ENCODE results near the gene ELP2. TPM values are rescaled to one million over a fixed set of nuclear protein-coding genes. Genes with fewer than 3 reads are reported as not detected.
"Not testable (repeated sequence)": the region's sequence is repeated elsewhere in the genome, so short reads cannot be mapped to it uniquely, and the experiment has no call there.

ELP2 gene
- total RNA-seq, 1 experiment from 2014 or later: 92.2 TPM

- 0 out of 2 replicates have a peak, but pooled peaks cover 1% of the 10 kb centered on the region for H3K36me3 ChIP-seq (replicated peaks; ENCODE audit: control insufficient read depth, insufficient read depth, low read length)
- H3K4me3 ChIP-seq (ENCODE audit: insufficient read depth, low read depth, low read length): no peak overlapping the region
- no peak for DNase-seq
- H3K27me3 ChIP-seq (ENCODE audit: control insufficient read depth, insufficient read depth, low read length): no peaks in the 10 kb centered on the region
Observed at GRCh38 chr18:36199691-36200295, 70.1 kb downstream of the ELP2 start.

- H3K36me3 ChIP-seq (replicated peaks; ENCODE audit: control insufficient read depth, insufficient read depth, low read length): 0 out of 2 replicates have a peak, but pooled peaks cover 1% of the 10 kb centered on the region
- no peak overlapping the region for H3K4me3 ChIP-seq (ENCODE audit: insufficient read depth, low read depth, low read length)
- H3K27me3 ChIP-seq (ENCODE audit: control insufficient read depth, insufficient read depth, low read length): no peaks in the 10 kb centered on the region
- DNase-seq: no peak
Observed at GRCh38 chr18:36200354-36200771, 70.7 kb downstream of the ELP2 start.

- no peak overlapping the region for H3K4me3 ChIP-seq (ENCODE audit: insufficient read depth, low read depth, low read length)
- no peaks in the 10 kb centered on the region for H3K27me3 ChIP-seq (ENCODE audit: control insufficient read depth, insufficient read depth, low read length)
Observed at GRCh38 chr18:36201765-36202164, 72.1 kb downstream of the ELP2 start.

GRCh38 chr18:36203360-36203895 is 73.7 kb downstream of the ELP2 start:
- Histone ChIP-seq H3K36me3 (replicated peaks; ENCODE audit: control insufficient read depth, insufficient read depth, low read length) (0 out of 2 replicates have a peak, but pooled peaks cover 1% of the 10 kb centered on the region), H3K4me3 (ENCODE audit: insufficient read depth, low read depth, low read length) (no peak overlapping the region), H3K27me3 (ENCODE audit: control insufficient read depth, insufficient read depth, low read length) (no peaks in the 10 kb centered on the region)
- DNase-seq: no peak

More at GRCh38 chr18:36201765-36202164, 72.1 kb downstream of the ELP2 start:
- 0 out of 2 replicates have a peak, but pooled peaks cover 1% of the 10 kb centered on the region for H3K36me3 ChIP-seq (replicated peaks; ENCODE audit: control insufficient read depth, insufficient read depth, low read length)
- DNase-seq: no peak

- DNase-seq: no peak
- no peak overlapping the region for H3K4me3 ChIP-seq (ENCODE audit: insufficient read depth, low read depth, low read length)
- no peaks in the 10 kb centered on the region for H3K36me3 ChIP-seq (replicated peaks; ENCODE audit: control insufficient read depth, insufficient read depth, low read length)
- H3K27me3 ChIP-seq (ENCODE audit: control insufficient read depth, insufficient read depth, low read length): no peaks in the 10 kb centered on the region
Observed at GRCh38 chr18:36205166-36205565, 75.5 kb downstream of the ELP2 start.

GRCh38 chr18:36207303-36207702 is 77.6 kb downstream of the ELP2 start:
- Histone ChIP-seq H3K4me3 (ENCODE audit: insufficient read depth, low read depth, low read length) (no peak overlapping the region), H3K36me3 (replicated peaks; ENCODE audit: control insufficient read depth, insufficient read depth, low read length) (no peaks in the 10 kb centered on the region; the same call in 1 of the 2 replicates), H3K27me3 (ENCODE audit: control insufficient read depth, insufficient read depth, low read length) (no peaks in the 10 kb centered on the region)
- no peak for DNase-seq

- not testable (repeated sequence) for H3K4me3 ChIP-seq (ENCODE audit: insufficient read depth, low read depth, low read length); DNase-seq; H3K27me3 ChIP-seq (ENCODE audit: control insufficient read depth, insufficient read depth, low read length); H3K36me3 ChIP-seq (replicated peaks; ENCODE audit: control insufficient read depth, insufficient read depth, low read length)
Observed at GRCh38 chr18:36207969-36208368, 78.3 kb downstream of the ELP2 start.

- no peak for DNase-seq
- no peaks in the 10 kb centered on the region; the same call in 1 of the 2 replicates for H3K36me3 ChIP-seq (replicated peaks; ENCODE audit: control insufficient read depth, insufficient read depth, low read length)
- no peaks in the 10 kb centered on the region for H3K27me3 ChIP-seq (ENCODE audit: control insufficient read depth, insufficient read depth, low read length)
- H3K4me3 ChIP-seq (ENCODE audit: insufficient read depth, low read depth, low read length): no peak overlapping the region
Observed at GRCh38 chr18:36211612-36212065, 81.9 kb downstream of the ELP2 start.

- Histone ChIP-seq H3K27me3 (ENCODE audit: control insufficient read depth, insufficient read depth, low read length) (no peaks in the 10 kb centered on the region), H3K36me3 (replicated peaks; ENCODE audit: control insufficient read depth, insufficient read depth, low read length) (no peaks in the 10 kb centered on the region; the same call in 1 of the 2 replicates), H3K4me3 (ENCODE audit: insufficient read depth, low read depth, low read length) (no peak overlapping the region)
- no peak for DNase-seq
Observed at GRCh38 chr18:36212301-36213171, 82.8 kb downstream of the ELP2 start.

GRCh38 chr18:36214811-36215210 is 85.1 kb downstream of the ELP2 start:
- H3K4me3 ChIP-seq (ENCODE audit: insufficient read depth, low read depth, low read length): no peak overlapping the region
- H3K36me3 ChIP-seq (replicated peaks; ENCODE audit: control insufficient read depth, insufficient read depth, low read length): no peaks in the 10 kb centered on the region; the same call in 1 of the 2 replicates
- no peaks in the 10 kb centered on the region for H3K27me3 ChIP-seq (ENCODE audit: control insufficient read depth, insufficient read depth, low read length)
- DNase-seq: no peak

- Histone ChIP-seq H3K4me3 (ENCODE audit: insufficient read depth, low read depth, low read length) (no peak overlapping the region), H3K36me3 (replicated peaks; ENCODE audit: control insufficient read depth, insufficient read depth, low read length) (no peaks in the 10 kb centered on the region; the same call in 1 of the 2 replicates), H3K27me3 (ENCODE audit: control insufficient read depth, insufficient read depth, low read length) (no peaks in the 10 kb centered on the region)
- no peak for DNase-seq
Observed at GRCh38 chr18:36215577-36215976, 85.9 kb downstream of the ELP2 start.

GRCh38 chr18:36217348-36217747 is 87.6 kb downstream of the ELP2 start:
- DNase-seq: no peak
- H3K27me3 ChIP-seq (ENCODE audit: control insufficient read depth, insufficient read depth, low read length): no peaks in the 10 kb centered on the region
- H3K36me3 ChIP-seq (replicated peaks; ENCODE audit: control insufficient read depth, insufficient read depth, low read length): no peaks in the 10 kb centered on the region
- no peak overlapping the region for H3K4me3 ChIP-seq (ENCODE audit: insufficient read depth, low read depth, low read length)

GRCh38 chr18:36229188-36229587 is 99.5 kb downstream of the ELP2 start:
- Histone ChIP-seq H3K27me3 (ENCODE audit: control insufficient read depth, insufficient read depth, low read length) (no peaks in the 10 kb centered on the region), H3K36me3 (replicated peaks; ENCODE audit: control insufficient read depth, insufficient read depth, low read length) (no peaks in the 10 kb centered on the region; the same call in 1 of the 2 replicates), H3K4me3 (ENCODE audit: insufficient read depth, low read depth, low read length) (no peak overlapping the region)
- DNase-seq: no peak
